HG03066 (cell line): ENCODE results near the gene UBALD2.
"Not testable (repeated sequence)": the region's sequence is repeated elsewhere in the genome, so short reads cannot be mapped to it uniquely, and the experiment has no call there.

Experiments
- ATAC-seq: cut with Tn5 transposase; IDR thresholded peaks from one replicate; pipeline ENCODE4 v1.9.1; 2021; ENCODE audit warnings: low read depth; ENCODE audit not compliant: unreplicated experiment

The UBALD2 gene

GRCh38 chr17:76275382-76276068 is 10.4 kb downstream of the UBALD2 start:
- ATAC-seq = no peak

- ATAC-seq = no peak
Observed at GRCh38 chr17:76276069-76276431, 10.9 kb downstream of the UBALD2 start.

GRCh38 chr17:76276461-76277299 is 11.5 kb downstream of the UBALD2 start:
- ATAC-seq = no peak

- ATAC-seq = no peak
Observed at GRCh38 chr17:76277300-76278267, 12.4 kb downstream of the UBALD2 start.

- ATAC-seq = no peak
Observed at GRCh38 chr17:76278268-76278908, 13.2 kb downstream of the UBALD2 start.

- no peak for ATAC-seq
Observed at GRCh38 chr17:76278952-76279741, 14.0 kb downstream of the UBALD2 start.

GRCh38 chr17:76279742-76280287 is 14.7 kb downstream of the UBALD2 start:
- ATAC-seq = no peak

- no peak for ATAC-seq
Observed at GRCh38 chr17:76280650-76281049, 15.5 kb downstream of the UBALD2 start.

- no peak for ATAC-seq
Observed at GRCh38 chr17:76281573-76282371, 16.6 kb downstream of the UBALD2 start.

GRCh38 chr17:76292567-76292966 is 27.4 kb downstream of the UBALD2 start:
- ATAC-seq = no peak

- ATAC-seq = no peak
Observed at GRCh38 chr17:76293106-76293505, 28.0 kb downstream of the UBALD2 start.

- no peak for ATAC-seq
Observed at GRCh38 chr17:76296186-76296585, 31.0 kb downstream of the UBALD2 start.

GRCh38 chr17:76296889-76297288 is 31.7 kb downstream of the UBALD2 start:
- no peak for ATAC-seq

GRCh38 chr17:76297436-76297835 is 32.3 kb downstream of the UBALD2 start:
- no peak for ATAC-seq

GRCh38 chr17:76304226-76305134 is 39.3 kb downstream of the UBALD2 start:
- no peak for ATAC-seq

GRCh38 chr17:76305135-76305454 is 39.9 kb downstream of the UBALD2 start:
- not testable (repeated sequence) for ATAC-seq

- no peak for ATAC-seq
Observed at GRCh38 chr17:76307299-76307965, 42.3 kb downstream of the UBALD2 start.
